GM19438 (cell line): ENCODE data around the gene TMEM182.
A peak's percentile ranks its signal among the peaks of the same experiment; 100 is the strongest.

Experiments used
- ATAC-seq: cut with Tn5 transposase; IDR thresholded peaks from one replicate; pipeline ENCODE4 v1.9.1; 2021; ENCODE audit warnings: low read depth; ENCODE audit not compliant: unreplicated experiment

The TMEM182 gene

DNA sequence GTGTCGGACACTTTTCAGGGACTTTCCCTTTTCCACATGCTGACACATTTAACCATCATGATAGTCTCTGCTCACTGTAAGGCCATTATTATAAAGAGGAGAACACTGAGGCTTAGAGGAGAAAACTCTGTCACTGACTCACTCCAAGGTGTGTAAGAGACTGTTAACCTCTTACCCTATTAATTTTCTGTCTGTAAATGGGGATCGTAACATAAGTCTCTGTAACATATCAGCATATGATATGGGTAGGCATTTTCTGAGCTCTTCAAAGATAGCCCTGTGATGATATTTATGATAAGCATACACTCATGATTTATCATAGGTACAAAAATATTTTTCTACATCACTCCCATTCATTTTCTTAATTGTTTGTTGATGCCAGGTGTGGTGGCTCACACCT is 36.4 kb downstream of the TMEM182 start:
- no peak for ATAC-seq

- no peak for ATAC-seq
These were observed 39.4 kb downstream of the TMEM182 start for GRCh38 chr2:102801098-102801718.

DNA sequence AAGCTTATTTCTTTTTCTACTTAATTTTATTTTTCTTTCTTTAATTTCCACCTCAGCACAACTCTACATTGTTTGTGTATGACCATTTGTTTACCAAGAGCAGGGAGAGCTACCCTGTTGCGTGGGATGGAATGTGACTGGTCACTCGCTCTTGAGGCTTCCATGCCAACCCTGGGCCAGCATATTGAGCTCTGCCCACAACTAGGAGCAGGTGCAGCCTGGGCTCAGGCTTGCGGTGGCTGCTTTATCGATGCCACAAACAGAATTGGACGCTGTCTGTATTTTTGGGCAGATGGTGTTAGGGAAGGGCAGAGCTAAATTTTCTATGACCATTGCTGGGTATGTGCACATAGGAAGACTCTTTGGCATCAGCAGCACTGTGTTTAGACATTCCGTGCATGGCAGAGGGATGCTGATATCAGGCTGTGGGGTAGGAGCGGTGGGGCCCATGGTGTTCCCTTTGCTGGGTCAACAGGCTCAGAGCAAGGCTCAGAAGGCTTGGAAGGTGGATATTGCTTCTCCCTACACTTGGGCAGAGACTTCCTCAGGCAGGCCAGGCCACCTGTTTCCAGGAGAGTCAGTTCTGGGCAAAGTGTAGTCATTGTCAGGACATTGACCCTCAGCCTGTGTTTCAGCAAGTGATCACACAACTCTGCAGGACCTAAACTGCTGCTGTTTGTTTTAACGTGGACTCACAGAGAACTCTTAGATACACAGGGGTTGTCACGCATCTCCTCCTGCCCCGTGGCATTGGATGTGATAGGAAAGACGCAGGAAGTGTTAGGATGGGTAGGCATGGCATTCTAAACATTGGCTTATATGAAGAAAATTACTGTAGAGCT is 40.2 kb downstream of the TMEM182 start:
- no peak for ATAC-seq

- no peak for ATAC-seq
These were observed 41.4 kb downstream of the TMEM182 start for GRCh38 chr2:102803041-102803896.

DNA sequence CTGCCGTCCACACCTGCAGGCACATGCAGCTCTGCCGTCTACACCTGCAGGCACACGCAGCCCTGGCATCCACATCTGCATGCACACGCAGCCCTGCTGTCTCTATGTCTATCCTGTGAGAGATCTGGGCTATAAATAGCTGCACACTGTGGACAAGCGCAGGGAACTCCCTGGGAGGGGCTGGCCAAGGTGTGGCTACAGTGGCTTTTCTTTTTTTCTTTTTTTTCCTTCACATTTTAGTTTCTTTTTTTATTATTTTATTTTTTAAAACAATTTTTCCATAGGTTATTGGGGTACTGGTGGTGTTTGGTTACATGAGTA is 42.0 kb downstream of the TMEM182 start:
- no peak for ATAC-seq

DNA sequence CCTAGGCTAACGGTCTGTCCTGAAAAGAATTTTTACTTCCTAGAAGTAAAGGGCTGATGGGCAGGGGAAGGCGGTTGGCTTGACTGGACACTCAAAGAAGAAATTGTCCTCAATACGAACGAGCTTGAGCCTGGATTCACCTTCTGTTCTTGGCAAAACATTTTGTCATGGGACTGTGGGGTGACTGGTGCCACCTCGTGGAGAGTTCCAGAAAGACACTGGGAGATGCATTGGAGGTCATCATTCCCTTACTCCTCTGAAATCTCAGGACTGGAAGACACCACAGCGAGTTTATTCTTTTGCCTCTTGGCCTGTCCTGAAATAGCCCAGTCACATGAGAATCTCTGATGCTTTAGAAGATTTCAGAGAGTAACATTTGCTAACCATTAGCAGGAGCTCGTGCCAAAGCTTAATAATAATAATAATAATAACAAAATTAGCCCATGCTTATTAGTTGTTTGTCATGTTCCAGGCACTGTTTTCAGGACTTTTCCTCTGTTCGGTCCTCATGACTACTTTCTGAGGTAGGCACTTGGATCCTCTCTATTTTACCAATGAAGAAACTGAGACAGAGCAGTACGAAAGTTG is 44.5 kb downstream of the TMEM182 start:
- ATAC-seq, result peak; percentile 78

- no peak for ATAC-seq
These were observed 47.7 kb downstream of the TMEM182 start for GRCh38 chr2:102809291-102810189.

DNA sequence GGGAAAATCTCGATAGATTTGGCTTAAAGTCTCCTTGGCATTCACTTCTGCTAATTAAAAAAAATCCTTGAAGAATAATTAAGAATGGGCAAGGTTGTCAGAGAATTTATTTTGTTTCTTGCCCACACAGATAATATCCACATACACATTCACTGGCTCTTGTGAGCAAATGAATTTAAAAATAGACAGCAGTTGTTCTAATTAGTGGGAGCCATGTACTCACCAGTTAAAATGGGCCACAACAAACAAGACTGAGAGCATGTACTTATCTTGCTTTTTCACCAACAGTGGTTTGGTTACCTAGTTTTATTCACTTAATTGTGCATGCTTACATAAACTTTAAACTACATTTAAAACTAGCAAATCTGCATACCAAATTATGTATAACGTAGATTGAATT is 53.5 kb downstream of the TMEM182 start:
- ATAC-seq, result no peak

DNA sequence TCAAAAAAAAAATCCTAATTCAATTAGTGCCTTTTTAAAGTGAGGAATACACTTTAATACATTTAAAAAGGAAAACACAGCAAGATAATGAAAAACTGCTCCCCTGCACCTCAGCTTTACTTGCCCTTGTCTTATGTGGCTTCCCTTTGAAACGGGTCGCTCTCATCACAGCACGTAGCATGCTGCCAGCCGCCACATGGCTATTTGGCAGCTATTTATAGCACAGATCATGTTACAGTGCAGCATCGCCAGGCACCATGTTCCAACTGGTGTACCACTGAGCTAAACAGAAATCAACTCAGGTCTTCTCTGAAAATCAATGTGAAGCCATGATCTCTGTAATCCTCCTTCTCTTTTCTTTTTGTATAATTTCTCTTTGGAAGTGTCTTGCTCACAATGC is 65.1 kb downstream of the TMEM182 start:
- no peak for ATAC-seq

DNA sequence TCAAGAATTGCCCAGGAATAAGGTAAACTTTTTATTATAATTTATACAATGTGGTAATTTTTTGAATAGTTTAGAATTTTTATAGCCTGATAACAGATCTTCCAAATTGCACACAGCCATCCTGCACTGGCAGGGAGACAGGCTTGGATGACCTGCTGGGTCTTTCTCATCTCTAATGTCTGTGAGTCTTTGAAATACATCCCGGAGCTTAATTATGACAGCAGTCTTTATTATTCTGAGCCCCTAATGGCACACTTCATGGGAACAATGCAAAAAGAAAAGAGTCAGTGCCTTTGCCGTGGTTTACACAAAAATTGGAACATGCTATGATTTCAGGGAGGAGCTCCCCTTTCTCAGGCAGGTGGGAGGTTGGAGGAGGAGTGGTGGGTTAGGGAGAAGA is 71.0 kb downstream of the TMEM182 start:
- ATAC-seq, result no peak

- no peak for ATAC-seq
These were observed 72.9 kb downstream of the TMEM182 start for GRCh38 chr2:102834523-102835273.

DNA sequence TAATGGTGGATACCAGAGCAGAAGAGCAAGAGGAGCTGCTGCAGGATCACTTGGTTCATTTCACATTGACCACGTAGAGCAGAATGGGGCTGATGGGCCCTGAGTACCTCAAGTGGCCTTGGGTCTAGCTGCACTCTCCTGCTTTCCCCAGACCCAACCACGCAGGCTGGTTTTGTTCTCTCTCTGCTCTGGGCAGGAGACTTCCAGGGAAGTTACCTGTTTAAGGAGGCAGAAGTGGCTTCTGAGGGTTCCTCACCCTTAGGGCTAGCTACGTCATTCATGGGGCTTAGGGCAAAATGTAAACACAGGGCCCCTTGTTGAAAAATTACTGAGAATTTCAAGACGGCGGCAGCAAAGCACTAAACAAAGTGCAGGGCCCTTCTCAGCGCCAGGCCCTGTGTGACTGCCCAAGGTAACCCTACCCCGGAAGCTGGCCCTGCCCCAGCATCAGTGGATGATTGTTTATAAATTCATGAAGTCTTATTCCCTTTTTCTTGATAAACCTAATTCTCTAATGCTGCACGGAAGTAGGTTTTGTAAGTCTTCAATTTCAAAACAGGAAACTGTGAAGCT is 75.9 kb downstream of the TMEM182 start:
- no peak for ATAC-seq

DNA sequence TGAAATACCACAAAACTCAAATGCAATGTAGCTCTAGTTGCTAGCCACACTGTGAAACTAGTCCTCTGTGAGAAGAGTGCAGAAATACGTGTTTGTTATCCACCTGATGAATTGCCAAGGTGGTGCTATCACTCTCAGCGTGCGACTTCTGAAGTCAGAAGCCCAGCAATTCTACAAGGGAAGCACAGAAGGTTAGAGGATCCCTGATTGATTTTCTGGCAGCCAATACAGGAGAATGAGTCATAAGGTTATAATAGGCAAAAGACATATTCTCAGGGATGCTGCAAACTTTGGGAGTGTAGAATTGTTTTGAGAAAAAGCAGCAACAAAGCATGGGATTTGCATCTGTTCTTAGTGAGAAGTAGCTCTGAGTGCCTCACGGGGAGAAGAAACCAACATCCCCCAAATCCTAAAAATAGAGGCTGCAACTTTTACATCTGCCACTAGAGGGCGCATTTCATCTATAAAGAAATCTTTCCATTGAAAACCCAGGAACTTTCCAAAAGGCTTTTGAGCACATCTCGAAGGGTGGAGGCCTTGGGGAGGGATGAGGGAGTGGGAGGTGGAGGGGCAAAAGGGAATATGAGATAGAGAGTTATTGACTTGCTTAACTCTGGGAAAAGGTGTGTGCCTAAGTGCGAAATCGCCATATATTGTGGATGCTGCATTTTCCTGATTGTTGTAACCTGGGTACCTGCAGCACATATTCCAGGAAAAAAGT is 78.0 kb downstream of the TMEM182 start:
- ATAC-seq, result no peak

DNA sequence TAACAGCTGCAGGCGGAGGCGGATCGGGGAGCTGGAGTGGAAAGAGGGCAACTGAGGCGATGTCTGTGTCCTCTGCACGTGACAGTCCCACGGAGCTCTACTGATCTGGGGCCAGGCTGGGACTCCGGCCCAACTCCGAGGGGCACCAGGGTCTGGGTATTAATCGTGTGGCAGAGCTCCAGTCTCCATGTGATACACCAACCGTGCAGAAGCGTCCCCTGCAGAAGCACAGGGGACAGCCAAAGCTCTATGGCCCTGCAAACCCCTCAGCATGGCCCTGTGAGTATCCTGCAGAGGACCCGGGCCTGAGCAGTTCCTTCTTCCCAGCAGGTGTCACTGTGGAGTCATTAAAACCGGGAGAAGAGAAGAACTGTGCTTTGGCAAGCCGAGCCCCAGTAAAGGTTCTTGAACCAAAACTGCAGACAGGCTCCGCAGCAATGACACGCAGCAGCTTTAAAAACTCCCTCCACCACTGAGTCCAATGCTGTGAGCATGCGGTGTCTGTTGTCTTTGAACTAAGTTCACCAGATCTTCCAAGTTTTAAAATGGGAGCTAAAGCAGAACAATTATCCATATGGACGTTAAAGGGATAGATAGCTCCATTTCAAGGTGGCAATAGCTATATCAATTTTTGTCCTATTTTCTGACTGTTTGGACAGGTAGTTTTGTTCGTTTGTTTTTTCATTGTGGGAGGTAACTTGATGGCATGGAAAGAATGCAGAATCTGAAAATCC is 79.4 kb downstream of the TMEM182 start:
- ATAC-seq, result peak; percentile 58

- no peak for ATAC-seq
These were observed 82.1 kb downstream of the TMEM182 start for GRCh38 chr2:102843764-102844443.

DNA sequence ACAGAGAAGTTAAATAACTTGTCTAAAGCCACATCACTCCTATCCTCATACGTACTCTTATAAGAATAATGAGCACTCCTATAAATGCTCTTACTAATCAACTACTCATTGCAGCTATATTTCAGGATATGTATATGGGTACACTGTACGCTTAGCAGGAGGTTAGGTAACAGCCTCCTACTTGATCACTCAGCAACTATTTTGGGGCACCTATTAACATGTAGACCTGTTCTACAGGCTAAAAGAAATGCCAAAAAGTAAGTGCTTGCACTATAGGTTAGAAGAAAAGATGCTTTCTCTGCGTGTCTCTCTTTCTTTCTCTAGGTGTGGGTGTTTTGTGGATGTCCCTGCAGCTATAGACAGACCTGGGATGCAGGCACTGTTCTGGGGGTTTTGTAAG is 83.1 kb downstream of the TMEM182 start:
- no peak for ATAC-seq

DNA sequence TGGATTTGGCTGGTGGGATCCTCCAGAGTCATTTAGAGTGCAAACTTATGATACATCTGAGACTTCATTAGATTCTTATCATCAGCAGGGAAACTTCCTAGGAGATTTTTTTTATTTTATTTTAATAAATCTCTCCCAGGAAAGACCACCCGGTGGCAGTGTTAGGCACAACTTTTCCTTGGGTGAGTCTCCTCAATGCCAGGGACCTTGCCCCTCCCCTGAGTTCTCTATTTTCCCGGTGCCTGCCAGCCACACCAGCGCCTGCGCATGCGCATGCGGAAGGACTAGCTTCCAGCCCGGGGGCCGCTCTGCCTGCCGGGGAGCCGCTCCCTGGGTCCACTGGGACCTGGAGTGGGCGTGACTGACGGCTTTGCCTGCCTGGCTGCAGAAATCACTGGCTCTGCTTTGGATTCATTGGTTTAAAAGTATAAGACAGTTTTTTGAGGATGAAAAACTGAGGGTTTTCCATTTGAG is 86.6 kb downstream of the TMEM182 start:
- no peak for ATAC-seq
